Cortex of kidney (tissue), 1 donor: Measurements from ENCODE around the gene OMP.

Experiments
- DNase-seq: peaks from one replicate; lab custom pipeline; 2025; lab: John Stamatoyannopoulos, UW

OMP gene

GRCh38 chr11:77123591-77123990 lies 21.0 kb downstream of the OMP start:
- DNase-seq: no peak

- no peak for DNase-seq
Measured at GRCh38 chr11:77124041-77124440, 21.4 kb downstream of the OMP start.

GRCh38 chr11:77124488-77124887 lies 21.8 kb downstream of the OMP start:
- no peak for DNase-seq

DNA sequence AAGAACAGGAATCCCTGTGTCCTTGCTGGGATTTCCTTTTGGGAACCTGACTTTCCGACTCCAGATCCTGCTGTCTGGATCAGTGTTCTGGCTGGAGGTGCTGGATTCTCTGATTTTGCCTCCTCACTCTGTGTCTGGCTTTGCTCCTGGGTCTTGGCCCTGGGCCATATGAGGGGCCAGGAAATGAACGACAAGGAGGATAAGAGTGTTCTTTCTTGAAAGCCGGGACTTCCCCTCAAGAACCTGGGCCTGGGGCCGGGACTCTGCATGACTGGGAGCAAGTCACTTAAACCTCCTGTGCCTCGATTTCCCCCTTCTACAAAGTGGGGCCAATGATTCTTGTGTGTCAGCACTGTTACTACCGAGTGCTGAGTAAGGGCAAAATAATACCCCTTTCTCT lies 22.6 kb downstream of the OMP start:
- DNase-seq: no peak

DNA sequence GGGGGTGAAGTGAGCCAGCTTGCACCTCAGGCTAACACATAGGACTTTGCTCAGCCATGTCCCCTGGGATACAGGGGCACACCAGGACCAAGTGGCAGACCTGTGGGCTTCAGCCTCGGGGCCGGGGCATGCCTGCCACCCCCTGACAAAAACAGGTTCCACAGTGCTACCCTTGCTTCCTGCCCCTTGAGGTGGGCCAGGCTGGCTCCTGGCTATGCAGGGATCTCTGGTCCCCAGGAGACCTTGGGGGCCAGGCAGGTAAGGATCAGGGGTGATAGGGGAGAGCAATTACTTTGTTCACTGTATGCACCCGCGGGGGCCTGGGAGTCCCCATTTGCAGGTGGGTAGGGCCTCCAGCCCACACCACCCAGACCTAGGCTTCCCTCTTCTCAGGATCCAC lies 23.1 kb downstream of the OMP start:
- DNase-seq: no peak

DNA sequence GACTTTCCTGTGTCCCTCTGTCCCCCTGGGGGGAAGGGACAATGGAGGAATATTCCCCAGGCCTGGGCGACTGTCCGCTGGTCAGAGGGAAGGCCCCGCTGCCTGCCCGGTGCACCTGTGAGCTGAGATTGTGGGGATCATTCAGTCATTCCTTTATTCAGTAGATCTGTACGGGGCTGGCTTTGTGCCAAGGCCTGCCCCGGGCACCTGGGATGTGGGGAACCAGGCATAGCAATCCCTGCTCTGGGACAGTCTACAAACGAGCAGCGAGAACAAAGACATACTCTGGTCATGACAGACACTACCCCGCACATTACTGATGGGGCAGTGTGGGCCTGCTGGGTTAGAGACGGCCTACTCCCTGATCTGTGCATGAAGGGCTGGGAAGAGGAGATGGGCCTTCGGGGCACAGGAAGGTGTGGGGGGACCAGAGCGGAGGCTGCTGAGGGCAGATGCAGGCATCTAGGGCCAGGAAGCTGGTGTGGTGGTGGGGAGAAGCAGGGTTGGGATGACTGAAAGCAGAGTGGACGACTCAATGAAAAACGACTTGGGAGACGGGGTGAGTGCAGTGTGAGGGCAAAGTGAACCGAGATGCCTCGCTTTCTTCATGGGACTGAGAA lies 23.6 kb downstream of the OMP start:
- DNase-seq: no peak

- no peak for DNase-seq
Measured at GRCh38 chr11:77126861-77127234, 24.2 kb downstream of the OMP start.

DNA sequence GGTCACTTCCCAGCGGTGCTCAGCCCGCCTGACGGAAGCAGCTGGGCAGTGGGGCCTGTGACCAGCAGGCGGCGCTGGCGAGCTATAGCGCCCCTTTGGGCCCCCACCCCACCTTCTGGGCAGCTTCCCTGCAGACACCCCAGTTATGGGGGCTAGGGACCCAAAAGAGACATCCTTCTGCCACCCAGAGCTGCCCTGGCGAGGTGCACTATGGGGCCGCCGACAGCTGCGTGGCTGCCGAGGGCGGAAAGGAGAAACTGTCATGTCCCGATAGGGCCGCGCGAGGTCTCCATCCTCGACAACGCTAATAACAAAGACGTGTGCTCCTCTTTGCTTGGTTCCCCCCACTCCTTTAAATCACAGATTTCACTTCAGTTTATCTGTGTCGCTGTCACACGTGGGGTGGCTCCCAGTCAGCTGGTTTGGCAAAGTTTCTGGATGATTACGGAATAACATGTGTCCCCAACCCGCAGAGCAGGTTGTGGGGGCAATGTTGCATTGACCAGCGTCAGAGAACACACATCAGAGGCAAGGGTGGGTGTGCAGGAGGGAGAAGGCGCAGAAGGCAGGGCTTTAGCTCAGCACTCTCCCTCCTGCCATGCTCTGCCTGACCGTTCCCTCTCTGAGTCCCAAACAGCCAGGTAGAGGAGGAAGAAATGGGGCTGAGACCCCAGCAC lies 24.7 kb downstream of the OMP start:
- DNase-seq: no peak

- peak; percentile 23 for DNase-seq
Measured at GRCh38 chr11:77127920-77128691, 25.5 kb downstream of the OMP start, which contains the start of gene MYO7A. Gene MYO7A (plus strand): TSS chr11:77128246. CDS start chr11:77130635, 2,389 bp downstream.

GRCh38 chr11:77129069-77129841 lies 26.6 kb downstream of the OMP start:
- DNase-seq: no peak

DNA sequence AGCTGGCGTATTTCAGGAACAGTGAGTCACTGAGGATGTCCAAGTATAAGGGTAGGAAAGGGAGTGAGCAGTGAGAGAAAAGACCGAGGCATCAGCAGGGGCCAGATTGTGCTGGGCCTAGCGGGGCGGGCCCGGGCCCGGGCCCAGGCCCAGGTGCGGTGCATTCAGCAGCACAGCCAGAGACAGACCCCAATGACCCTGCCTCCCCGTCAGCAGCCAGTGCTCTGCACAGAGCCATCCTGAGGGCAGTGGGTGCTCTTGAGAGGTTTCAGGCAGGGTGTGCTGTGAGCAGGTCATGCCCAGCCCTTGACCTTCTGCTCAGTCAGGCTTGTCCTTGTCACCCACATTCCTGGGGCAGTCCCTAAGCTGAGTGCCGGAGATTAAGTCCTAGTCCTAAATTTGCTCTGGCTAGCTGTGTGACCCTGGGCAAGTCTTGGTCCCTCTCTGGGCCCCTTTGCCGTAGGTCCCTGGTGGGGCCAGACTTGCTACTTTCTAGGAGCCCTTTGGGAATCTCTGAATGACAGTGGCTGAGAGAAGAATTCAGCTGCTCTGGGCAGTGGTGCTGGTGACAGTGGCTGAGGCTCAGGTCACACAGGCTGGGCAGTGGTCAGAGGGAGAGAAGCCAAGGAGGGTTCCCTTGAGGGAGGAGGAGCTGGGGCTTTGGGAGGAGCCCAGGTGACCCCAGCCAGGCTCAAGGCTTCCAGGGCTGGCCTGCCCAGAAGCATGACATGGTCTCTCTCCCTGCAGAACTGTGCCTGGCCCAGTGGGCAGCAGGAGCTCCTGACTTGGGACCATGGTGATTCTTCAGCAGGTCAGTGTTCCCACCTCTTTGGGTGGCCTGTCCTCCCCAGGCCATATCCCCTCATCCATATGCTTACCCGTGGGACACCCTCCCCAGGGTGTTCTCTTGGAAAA lies 27.5 kb downstream of the OMP start:
- no peak for DNase-seq

DNA sequence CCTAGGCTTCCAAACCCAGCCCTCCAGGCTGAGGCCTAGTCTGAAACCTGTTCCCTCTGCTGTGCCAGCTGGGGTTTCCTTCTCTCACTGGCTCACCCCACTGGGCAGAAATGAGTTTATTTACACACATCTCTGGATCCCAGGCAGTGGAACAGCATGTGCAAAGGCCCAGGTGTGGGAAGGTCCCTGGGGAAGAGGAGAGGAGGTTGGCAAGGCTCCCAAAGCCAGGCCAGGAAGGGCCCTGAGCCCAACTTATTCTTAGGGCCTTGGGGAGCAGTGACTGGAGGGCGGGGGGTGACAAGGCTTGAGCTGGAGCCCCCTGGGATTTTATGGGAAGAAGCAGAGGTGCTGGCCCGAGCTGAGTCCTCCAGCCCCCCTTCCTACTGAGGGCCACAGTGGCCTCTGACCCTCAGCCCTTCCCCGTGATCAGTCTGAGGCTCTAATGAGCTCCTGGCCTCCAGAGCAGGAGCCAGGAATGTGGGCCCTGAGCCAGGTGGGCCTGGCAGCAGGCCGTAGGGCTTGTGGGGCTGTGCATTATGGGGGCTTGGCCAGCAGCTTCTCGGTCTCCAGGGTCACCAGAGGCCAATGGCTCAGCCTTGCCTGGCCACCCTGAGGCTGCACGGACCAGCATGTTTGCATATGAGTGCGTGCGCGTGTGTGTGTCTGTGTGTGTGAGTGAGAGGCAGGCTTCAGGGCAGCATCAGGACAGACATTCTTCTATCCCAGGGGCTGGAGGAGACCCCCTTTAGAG lies 28.3 kb downstream of the OMP start:
- no peak for DNase-seq

DNA sequence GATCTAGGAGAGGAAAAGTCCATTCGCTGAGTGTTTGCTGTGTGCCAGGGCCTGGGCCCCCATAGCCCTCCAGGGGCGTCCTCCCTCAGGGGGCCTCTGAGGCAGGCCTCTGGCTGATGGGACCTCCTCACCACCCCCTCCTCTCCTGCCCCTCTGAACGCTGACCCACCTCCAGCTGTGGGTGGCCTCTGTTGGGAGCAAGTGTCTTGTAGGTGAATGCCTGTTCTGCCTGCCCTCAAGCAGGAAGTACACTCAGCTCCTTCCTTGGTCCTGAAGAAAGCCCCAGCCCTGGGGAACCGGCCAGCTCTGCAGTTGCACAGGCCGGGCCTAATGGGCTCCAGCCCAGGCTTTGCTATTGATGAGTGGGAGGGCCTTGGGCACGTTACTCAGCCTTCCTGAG lies 28.9 kb downstream of the OMP start:
- DNase-seq: no peak

- no peak for DNase-seq
Measured at GRCh38 chr11:77135069-77135468, 32.4 kb downstream of the OMP start.

- no peak for DNase-seq
Measured at GRCh38 chr11:77136074-77136473, 33.4 kb downstream of the OMP start.

GRCh38 chr11:77136784-77137420 lies 34.3 kb downstream of the OMP start:
- DNase-seq: no peak

- no peak for DNase-seq
Measured at GRCh38 chr11:77137421-77137820, 34.8 kb downstream of the OMP start.

- DNase-seq: no peak
Measured at GRCh38 chr11:77138106-77138649, 35.5 kb downstream of the OMP start.

DNA sequence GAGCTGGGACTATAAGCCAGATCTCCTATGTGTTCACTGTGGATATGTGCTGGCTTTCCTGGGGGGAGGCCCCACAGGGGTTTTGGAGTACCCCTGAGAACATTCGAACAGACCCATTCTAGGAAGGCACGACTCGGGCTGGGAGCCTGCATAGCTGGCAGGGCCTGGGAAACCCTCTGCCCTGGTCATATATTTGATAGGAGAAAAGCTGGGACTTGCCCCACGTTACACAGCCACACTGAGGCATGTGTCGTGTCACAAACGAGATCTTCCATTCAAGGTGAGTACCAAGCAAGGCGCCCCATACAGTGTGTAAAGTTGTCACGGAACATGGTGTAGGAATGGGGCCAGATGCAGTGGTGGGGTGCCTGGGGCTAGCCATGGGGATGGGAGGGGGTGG lies 36.6 kb downstream of the OMP start:
- DNase-seq: no peak
